ENCODE measurements around the gene LHX4.

Gene LHX4

GRCh38 chr1:180229483-180230415 lies at the start of gene LHX4:
TSS of gene LHX4 (plus strand) at chr1:180230264. CDS start at chr1:180230530, 266 bp downstream.
- no peak for DNase-seq

- no peak for DNase-seq
Measured at GRCh38 chr1:180181048-180181447, 49.0 kb upstream of the LHX4 start.

DNA sequence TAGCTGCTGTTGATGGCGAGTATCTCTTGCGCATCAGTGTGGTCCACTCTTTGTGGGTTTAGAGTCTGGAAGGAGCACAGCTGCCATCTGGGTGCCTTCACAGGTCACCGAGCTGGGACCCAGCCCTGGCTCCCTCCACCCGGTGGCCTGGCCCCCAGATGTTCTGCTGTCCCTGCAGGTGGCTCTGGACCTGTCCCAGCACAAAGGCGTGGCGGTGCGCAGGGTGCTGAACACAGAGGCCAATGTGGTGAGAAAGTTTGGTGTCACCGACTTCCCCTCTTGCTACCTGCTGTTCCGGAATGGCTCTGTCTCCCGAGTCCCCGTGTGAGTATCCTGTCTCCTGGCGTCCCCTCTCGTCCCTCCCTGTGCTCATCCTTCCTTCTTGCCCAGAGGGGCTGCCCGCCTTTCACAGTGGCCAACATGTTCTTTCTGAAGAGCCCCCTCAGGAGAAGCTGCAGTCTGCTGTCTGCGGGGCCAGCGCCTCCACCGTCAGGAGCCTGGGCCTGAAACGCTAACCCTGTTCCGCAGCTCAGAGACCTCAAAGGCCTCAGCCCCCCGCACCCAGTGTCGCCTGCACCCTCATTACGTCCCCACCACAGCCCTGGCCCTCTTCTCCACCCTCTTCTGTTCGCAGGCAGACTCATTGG lies 47.9 kb upstream of the LHX4 start:
- DNase-seq = no peak

DNA sequence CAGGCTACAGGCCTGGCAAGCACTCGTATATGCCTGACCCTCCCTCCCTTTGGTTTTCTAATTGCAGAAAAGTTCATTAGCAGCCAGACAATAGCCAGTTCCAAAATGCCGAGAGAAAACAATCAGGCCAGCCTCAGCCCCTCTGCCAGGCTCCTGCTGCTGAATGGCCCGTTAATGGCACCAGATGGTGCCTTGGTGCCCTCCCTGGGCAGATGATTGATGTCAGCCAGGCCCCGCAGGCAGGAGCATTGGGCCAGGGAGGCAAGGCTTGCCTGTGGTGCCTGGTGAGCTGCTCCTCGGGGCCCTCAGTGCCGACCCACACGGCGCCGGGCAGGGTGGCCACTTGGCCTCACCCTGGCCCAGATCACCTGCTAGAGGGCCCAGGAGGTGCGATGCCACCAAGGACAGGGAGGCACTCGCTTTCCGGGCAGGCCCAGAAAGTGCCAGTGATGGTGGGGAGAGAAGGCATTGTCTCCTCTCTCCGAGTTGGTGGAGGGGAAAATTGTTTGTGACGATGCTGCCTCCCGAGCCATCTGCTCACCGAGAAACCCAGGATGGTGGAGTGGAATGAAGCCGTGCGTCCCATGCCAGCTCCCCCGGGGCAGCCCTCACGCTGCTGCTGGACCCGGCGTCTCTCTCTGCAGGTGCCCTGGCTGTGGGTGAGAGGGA lies 47.3 kb upstream of the LHX4 start:
- no peak for DNase-seq

DNA sequence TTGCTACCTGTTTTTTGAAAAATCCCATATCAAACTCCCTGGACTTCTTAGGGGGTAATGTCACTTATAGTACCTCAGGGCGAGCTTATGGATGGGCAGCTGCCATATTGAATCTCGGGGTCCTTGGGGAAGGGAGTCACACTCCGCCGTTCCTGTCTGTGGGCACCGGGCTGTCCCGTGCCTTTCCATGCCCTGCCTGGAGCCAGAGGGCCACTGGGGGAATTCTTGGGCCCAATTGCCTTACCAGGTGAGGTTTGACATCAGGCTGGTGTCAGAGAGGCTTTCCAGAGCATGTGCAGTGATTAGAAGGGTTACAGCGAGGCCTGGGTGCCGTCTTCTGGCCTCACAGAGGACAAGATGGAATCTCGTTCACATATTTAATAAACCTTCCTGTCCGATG lies 46.6 kb upstream of the LHX4 start:
- no peak for DNase-seq

DNA sequence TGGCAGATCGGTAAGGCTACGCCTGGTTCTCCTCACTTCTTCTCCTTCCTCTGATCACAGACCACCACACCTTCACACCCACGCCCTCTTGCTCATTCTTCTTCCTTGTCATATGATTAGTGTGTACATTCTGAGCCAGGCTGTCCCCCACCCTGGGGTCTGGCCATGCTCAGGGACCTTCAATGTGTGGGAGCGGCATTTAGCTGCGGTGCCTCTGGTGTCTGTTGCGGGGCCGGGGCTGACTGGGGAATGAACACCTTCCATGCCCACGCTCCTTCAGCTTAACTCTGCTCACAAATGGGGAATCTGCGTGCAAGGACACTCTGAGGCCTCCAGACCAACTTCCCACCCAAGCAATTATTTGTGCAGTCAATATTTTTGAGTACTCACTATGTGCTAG lies 46.0 kb upstream of the LHX4 start:
- DNase-seq = no peak

DNA sequence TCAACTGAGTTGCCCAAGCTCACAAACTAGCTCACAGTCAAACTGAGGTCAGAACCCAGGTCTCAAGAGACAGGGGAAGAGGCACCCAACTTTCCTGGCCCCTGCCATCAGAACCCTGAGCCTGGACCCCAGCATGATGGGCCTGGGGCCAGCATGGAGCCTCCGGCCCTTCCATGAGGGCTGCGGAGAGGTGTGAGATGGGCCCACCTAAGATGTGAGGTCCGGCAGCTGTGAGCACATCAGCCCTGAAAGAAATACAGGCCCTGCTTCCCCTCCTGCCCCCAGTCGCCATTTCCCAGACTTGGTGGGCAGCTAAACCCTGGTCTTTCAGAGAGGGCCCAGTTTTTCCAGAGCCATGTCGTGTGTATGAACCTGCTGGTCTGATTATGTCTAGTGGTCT lies 44.8 kb upstream of the LHX4 start:
- no peak for DNase-seq

DNA sequence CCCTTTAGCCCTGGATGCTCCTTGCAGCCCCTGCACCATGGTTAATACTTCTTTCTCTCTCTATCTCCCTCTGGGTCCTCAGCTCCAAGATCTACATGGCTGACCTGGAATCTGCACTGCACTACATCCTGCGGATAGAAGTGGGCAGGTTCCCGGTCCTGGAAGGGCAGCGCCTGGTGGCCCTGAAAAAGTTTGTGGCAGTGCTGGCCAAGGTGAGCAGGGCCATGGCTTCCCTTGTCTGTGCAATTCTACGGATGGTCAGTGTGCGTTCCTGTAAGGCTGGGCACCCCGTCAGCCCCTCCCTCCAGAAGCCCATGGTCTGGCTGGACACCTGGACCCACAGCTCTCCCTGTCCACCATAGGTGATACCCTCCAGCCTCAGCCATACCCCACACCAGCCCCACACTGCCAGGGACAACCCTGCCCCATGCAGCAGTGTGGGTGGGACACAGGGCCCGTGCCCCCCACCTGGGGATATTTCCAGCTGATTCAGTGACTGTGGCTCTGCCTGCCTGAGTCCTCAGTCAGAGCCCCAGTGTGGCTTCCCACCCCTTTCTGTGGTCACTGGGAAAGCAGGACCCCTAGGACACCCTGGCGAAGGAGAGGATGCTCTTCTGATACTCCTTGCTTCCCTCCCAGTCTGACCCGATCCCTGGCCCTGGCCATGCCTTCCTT lies 44.0 kb upstream of the LHX4 start:
- no peak for DNase-seq

GRCh38 chr1:180186831-180187230 lies 43.2 kb upstream of the LHX4 start:
- no peak for DNase-seq

- DNase-seq = no peak
Measured at GRCh38 chr1:180187626-180188025, 42.4 kb upstream of the LHX4 start.

GRCh38 chr1:180188091-180188506 lies 42.0 kb upstream of the LHX4 start:
- DNase-seq = peak; percentile 41 to 70

GRCh38 chr1:180188684-180189175 lies 41.3 kb upstream of the LHX4 start:
- no peak for DNase-seq

GRCh38 chr1:180190091-180190490 lies 40.0 kb upstream of the LHX4 start:
- no peak for DNase-seq

GRCh38 chr1:180192172-180192571 lies 37.9 kb upstream of the LHX4 start:
- DNase-seq = no peak

DNA sequence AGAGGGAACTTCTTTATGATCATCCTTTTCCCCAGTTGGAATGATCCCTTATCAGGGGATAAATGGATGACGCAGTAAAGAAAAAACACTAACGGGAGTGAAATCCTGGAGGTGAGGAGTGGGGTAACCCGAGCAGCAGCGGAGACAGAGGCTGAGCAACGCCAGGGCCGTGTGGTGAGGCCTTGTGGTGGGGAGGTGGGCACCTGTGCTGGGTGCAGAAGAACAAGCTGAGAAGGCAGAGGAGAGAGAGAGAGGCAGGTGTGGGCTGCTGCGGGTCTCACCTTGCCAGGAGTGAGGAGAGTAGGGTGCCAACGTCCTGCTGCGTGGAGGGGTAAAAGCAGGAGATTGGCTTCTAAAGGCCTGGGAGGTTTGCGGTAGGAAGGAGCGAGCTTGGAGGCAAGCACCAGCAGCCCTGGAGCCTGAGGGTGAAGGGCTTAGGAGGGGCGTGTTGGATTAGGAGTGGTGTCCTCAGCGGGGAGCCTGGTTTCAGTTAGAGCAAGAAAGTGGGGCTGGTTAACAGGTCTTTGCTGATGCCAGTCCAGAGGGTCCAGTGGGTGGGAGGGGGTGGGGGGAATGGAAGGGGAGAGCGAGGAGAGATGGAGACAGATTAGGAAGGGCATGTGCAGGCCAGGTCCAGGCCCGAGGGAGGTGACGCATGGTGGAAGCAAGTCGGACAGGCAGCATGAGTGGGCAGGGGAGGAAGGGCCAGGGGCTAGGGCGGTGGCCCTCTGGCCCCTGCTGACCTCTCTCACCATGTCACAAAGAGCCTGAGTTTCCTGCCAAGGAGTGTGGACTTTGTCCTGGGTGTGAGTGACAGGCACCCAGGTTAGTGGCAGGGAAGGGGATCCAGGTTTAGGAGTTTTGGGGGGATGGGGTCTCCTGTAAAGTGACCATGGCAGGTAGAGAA lies 36.7 kb upstream of the LHX4 start:
- DNase-seq = no peak

DNA sequence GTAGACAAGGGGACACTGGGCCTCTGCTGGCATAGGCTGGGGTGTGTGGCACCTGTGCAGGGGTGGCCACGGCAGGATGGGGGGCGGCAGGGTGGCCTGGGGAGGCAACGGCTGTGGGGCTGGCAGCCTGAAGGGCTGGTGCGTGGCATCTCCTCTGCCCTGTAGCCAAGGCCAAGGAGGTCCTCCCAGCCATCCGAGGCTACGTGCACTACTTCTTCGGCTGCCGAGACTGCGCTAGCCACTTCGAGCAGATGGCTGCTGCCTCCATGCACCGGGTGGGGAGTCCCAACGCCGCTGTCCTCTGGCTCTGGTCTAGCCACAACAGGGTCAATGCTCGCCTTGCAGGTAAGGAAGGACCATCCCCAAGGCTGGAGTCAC lies 36.0 kb upstream of the LHX4 start:
- DNase-seq = no peak

DNA sequence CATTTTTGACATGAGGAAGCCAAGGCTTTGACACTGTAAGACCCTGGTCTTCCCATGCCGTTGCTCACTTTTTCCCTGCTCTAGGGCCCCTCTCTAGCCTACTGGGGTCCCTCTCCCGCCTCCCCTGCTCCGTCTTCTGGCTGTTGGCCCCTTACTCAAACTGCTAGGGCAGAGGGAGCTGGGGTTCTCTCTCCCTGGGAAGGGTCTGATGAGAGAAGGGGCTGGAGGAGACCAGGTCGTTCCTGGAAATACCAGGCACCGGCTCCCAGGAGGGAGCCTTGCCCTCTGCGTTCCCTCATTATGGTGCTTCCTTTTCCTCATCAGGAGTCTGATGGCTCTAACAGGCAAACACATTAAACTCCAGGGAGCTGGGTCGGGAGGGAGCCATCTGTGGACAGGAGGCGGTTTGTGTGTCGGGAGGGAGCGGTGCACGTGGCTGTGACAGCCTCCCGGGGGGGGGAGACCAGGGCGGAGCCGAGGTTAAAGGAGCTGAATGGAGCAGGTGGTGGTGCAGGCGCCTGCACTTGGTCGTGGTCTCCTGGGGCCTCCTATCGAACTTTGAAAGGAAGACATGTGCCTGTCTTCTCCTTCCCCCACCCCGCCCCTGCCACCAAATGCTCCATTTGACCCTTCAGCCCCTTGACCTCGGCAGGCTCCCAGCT lies 35.4 kb upstream of the LHX4 start:
- peak in 1 of 2 experiments; percentile 38 for DNase-seq

DNA sequence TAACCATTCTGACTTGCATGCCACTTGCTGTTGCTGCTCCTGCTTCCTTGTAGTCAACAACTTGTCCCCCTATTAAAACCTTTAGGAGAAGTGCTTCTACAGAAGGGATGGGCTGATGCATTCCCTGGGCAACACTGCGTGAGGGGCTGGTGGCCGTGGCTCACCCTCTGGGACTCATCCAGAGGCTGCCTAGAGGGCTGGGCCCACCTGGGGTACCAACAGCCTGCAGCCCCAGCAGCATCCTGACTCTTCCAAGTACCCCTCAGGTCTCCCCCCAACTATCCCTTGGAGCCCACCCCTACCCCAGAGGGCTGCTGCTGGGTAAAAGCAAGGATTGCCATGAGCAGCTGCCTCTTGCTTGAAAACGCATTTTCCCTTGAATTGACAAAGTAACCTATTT lies 34.7 kb upstream of the LHX4 start:
- no peak for DNase-seq

- DNase-seq = no peak
Measured at GRCh38 chr1:180195916-180196315, 34.1 kb upstream of the LHX4 start.

DNA sequence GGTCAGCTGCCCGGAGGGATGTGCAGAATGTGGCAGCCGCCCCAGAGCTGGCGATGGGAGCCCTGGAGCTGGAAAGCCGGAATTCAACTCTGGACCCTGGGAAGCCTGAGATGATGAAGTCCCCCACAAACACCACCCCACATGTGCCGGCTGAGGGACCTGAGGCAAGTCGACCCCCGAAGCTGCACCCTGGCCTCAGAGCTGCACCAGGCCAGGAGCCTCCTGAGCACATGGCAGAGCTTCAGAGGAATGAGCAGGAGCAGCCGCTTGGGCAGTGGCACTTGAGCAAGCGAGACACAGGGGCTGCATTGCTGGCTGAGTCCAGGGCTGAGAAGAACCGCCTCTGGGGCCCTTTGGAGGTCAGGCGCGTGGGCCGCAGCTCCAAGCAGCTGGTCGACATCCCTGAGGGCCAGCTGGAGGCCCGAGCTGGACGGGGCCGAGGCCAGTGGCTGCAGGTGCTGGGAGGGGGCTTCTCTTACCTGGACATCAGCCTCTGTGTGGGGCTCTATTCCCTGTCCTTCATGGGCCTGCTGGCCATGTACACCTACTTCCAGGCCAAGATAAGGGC lies 33.5 kb upstream of the LHX4 start:
- DNase-seq = no peak

DNA sequence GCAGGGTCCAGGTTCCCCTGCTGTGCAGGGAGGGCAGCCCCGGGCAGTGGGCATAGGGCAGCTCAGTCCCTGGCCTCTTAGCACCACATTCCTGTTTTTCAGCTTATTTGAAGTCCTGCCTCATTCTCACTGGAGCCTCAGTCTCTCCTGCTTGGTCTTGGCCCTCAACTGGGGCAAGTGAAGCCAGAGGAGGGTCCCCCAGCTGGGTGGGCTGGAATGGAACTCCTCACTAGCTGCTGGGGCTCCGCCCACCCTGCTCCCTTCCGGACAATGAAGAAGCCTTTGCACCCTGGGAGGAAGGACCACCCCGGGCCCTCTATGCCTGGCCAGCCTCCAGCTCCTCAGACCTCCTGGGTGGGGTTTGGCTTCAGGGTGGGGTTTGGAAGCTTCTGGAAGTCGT lies 32.8 kb upstream of the LHX4 start:
- DNase-seq = no peak
